ENCODE measurements around the gene BLOC1S5. TPM values are rescaled to one million over a fixed set of nuclear protein-coding genes. Genes with fewer than 3 reads are reported as not detected.

The BLOC1S5 gene
- total and polyA plus RNA-seq, 2 donors (not counting 3 experiments of a cell fraction or from before 2014, with no cell fraction given) = 3.9 to 19.1 TPM

- intact Hi-C loops (cut with micrococcal nuclease) = no loop called here
- H3K4me2 ChIP-seq (ENCODE audit: insufficient read depth, low read length) = peak overlapping the region; percentile 25
- ChIA-PET POLR2A (no interaction called here), CTCF (interaction anchor here (1.0 kb wide), 1 partner anchor 28 kb away, joined by 3 read pairs; no protein-coding TSS in a partner anchor)
- H3K27ac ChIP-seq (ENCODE audit: insufficient read depth, low read depth, low read length) = no peak overlapping the region
- FAIRE-seq (no peak), DNase-seq (ENCODE audit: low read depth, low spot score) (no peak)
- H2AFZ ChIP-seq (ENCODE audit: low read depth, low read length) = no peak overlapping the region
- H3K9me3 ChIP-seq (replicated peaks; ENCODE audit: control insufficient read depth, insufficient read depth, low read length) = no peaks in the 10 kb centered on the region
- no peaks in the 10 kb centered on the region for H4K20me1 ChIP-seq (replicated peaks; ENCODE audit: control insufficient read depth, extremely low read depth, insufficient read depth, low read length)
- no peaks in the 10 kb centered on the region for H3K27me3 ChIP-seq (ENCODE audit: control insufficient read depth in 2 of 2, insufficient read depth in 2 of 2, low read length in 2 of 2)
- no peak overlapping the region for H3K4me3 ChIP-seq (replicated peaks in 1 of 3; ENCODE audit: insufficient read depth in 1 of 3, low read depth in 1 of 3, low read length in 3 of 3)
- BruUV-seq (replicated peaks) = no TSS peak
- peaks cover 59% of the 10 kb centered on the region for H3K79me2 ChIP-seq (ENCODE audit: control insufficient read depth, insufficient read depth, low read length)
- no peak for TF ChIP-seq EZH2 (IDR thresholded peaks at IDR 0.05; ENCODE audit: borderline replicate concordance, low read depth, low read length, severe bottlenecking)
- TF ChIP-seq POLR2AphosphoS5 (IDR thresholded peaks at IDR 0.05; ENCODE audit: insufficient read depth, low read depth, low read length) = no peak
- no peak for TF ChIP-seq JUN (IDR thresholded peaks at IDR 0.05; ENCODE audit: borderline replicate concordance, insufficient read depth, insufficient read length, low read depth)
- TF ChIP-seq POLR2A (IDR thresholded peaks at IDR 0.05; ENCODE audit: low read depth, low read length) = no peak
- no peak for TF ChIP-seq MYC (IDR thresholded peaks at IDR 0.05; ENCODE audit: low read depth, low read length)
- TF ChIP-seq CTCF (IDR thresholded peaks at IDR 0.05; ENCODE audit: extremely low read depth in 1 of 2, insufficient read depth in 1 of 2, low read depth in 1 of 2, low read length in 2 of 2) = no peak
- no peak for TF ChIP-seq GATA2 (IDR thresholded peaks at IDR 0.05; ENCODE audit: insufficient read depth, insufficient read length, low read depth, low read length)
- TF ChIP-seq MAX (IDR thresholded peaks at IDR 0.05; ENCODE audit: insufficient read depth, insufficient read length) = no peak
- TF ChIP-seq FOS (IDR thresholded peaks at IDR 0.05; ENCODE audit: borderline replicate concordance, insufficient read depth, low read length) = no peak
- peaks cover 15% of the 10 kb centered on the region for H3K4me1 ChIP-seq (ENCODE audit: control insufficient read depth, extremely low read depth, insufficient read depth, low read length)
- no peak overlapping the region for H3K9ac ChIP-seq (replicated peaks; ENCODE audit: extremely low read depth, insufficient read depth, low read length)
- dilution Hi-C loops (cut with MboI; ENCODE audit: extremely low pct_ligation_motif_present, low sequenced_read_pairs) = no loop called here
- H3K9me1 ChIP-seq (replicated peaks; ENCODE audit: control insufficient read depth, extremely low read depth, insufficient read depth, low read length) = no peaks in the 10 kb centered on the region
- H3K36me3 ChIP-seq (ENCODE audit: control insufficient read depth in 2 of 2, extremely low read depth in 1 of 2, insufficient read depth in 2 of 2, low read length in 2 of 2) = peaks cover 5 to 11% of the 10 kb centered on the region in 2 experiments
These were observed 36.1 kb upstream of the BLOC1S5 start for GRCh38 chr6:8100159-8100854.

Measured in endothelial cell of umbilical vein (primary cell).